Activated naive CD4-positive, alpha-beta T cell treated with anti-CD3 and anti-CD28 coated beads, Interleukin-2, amount 50 U/mL, for 24 hours (primary cell): Measurements from ENCODE around the gene TMEM82.

Experiments used
- H3K27ac Mint-ChIP-seq: one replicate; pipeline ENCODE4 v1.8.0; 2021; ENCODE audit warnings: mild to moderate bottlenecking, mixed read lengths
- H3K27me3 Mint-ChIP-seq: one replicate; pipeline ENCODE4 v1.8.0; 2021; ENCODE audit warnings: mixed read lengths
- H3K36me3 Mint-ChIP-seq: one replicate; pipeline ENCODE4 v1.8.0; 2021; ENCODE audit warnings: mixed read lengths
- H3K4me1 Mint-ChIP-seq: one replicate; pipeline ENCODE4 v1.8.0; 2021; ENCODE audit warnings: mixed read lengths
- H3K4me3 Mint-ChIP-seq: one replicate; pipeline ENCODE4 v1.8.0; 2021; ENCODE audit warnings: mild to moderate bottlenecking, mixed read lengths
- H3K9me3 Mint-ChIP-seq: one replicate; pipeline ENCODE4 v1.8.0; 2021; ENCODE audit warnings: mixed read lengths

The TMEM82 gene

DNA sequence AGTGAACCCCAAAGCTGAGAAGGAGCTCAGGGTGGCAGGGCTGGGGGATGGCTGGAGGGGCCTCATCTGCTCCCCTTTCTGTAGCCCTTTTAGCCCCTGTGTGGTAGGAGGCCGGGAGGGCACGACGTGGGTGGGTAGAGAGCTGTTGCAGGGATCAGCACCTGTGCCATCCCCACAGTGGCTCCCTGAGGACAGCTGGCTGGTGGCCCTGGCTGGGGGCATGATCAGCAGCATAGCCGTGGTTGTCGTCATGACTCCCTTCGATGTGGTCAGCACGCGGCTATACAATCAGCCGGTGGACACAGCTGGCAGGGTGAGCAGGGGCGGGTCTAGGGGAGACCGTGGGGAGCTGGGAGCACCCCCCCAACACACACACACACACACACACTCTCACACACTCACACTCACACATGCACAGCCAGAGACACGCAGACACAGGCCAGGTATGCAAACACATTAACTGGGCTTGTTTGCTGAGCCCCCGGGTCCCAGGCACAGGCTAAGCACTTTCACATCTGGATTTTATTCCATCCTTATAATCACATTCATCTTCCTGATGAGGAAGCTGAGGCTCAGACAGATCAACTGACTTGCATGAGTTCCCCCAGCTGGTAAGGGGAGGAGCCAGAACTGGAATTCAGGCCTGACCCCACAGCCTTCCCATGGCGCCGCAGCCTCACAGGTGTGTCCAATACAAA lies 3.7 kb upstream of the TMEM82 start:
- no peaks in the 10 kb centered on the region for H3K27me3 Mint-ChIP-seq
- H3K9me3 Mint-ChIP-seq: no peaks in the 10 kb centered on the region
- H3K4me1 Mint-ChIP-seq: peaks cover 6% of the 10 kb centered on the region
- no peaks in the 10 kb centered on the region for H3K36me3 Mint-ChIP-seq
- H3K27ac Mint-ChIP-seq: no peak overlapping the region
- H3K4me3 Mint-ChIP-seq: no peak overlapping the region

DNA sequence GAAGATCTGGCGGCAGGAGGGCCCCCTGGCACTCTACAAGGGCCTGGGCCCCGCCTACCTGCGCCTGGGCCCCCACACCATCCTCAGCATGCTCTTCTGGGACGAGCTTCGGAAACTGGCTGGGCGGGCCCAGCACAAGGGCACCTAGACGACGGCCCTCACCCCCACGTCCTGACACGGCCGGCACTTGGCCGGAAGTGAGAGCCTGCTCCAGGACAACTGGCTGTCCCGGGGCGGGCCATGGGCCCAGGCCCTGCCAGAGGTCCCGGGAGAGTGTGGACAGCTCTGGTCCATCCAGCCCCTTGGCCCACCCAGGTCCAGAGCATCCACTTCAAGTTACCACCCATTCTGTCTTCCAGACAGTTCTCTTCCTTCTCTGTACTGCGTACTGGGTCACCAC lies 3.0 kb upstream of the TMEM82 start:
- Mint-ChIP-seq H3K27me3 (no peaks in the 10 kb centered on the region), H3K4me1 (peaks cover 6% of the 10 kb centered on the region), H3K36me3 (no peaks in the 10 kb centered on the region), H3K4me3 (no peak overlapping the region), H3K9me3 (no peaks in the 10 kb centered on the region), H3K27ac (peak overlapping the region; percentile 72)

DNA sequence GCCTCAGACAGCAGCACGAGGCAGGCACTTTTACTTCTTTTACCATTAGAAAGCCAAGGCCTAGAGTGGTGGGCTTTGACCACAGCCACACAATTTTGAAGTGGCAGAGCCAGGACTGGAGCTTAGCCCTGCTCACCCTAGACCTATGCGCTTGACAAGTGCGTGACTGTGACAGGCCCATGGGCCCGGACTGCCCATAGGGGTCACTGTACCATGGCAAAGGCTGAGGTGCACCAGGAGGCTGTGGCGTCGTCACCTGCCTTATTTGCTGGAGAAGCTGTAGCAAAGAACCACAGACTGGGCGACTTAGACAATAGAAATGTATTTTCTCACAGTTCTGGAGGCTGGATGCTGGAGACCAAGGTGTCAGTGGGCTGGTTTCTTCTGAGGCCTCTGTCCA lies 2.6 kb upstream of the TMEM82 start:
- no peaks in the 10 kb centered on the region for H3K9me3 Mint-ChIP-seq

DNA sequence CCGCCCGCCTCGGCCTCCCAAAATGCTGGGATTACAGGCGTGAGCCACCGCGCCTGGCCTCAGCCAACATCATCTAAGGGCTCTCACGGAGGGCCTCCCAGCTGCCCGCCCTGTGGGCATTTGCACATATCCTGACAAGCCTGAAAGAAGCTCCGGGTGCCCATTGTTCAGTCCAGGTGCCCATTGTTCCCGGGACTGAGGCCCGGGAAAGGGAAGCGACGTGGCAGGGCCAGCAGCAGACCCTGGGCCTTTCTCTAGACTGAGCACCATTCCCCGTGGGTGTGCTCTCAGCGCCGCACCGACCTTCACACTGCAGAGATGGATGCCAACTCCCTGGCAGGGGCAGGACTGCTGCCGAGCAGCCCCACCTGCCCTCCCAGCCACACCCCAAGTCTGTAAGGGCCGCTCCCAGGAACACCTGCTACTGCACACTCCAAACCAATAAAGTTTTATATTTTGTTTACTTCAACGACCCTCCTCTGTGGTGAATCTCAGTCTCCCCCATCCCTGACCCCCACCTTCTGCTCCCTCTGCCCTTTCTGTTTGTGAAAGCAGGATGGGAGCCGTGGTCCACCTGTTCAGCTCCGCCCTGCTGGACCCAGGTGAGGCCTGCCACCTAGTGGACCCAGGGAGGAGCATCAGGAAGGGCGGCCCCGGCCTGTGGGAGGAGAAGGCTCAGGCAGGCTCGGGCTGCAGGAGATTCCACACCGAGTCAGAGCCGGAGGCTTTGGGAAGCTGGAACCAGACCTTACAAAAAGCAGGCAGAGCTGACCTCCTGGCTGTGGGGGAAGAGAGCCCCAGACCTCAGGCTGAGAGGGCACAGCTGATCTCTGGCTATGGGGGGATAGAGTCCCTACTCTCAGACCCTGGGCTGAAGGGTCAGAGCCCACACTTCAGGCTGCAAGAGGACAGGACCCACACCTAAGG lies 1.1 kb upstream of the TMEM82 start:
- H3K4me3 Mint-ChIP-seq: no peak overlapping the region
- H3K27ac Mint-ChIP-seq: no peak overlapping the region
- H3K4me1 Mint-ChIP-seq: peaks cover 6% of the 10 kb centered on the region
- H3K9me3 Mint-ChIP-seq: no peaks in the 10 kb centered on the region
- H3K36me3 Mint-ChIP-seq: no peaks in the 10 kb centered on the region
- H3K27me3 Mint-ChIP-seq: no peaks in the 10 kb centered on the region

More for the DNA sequence above, 2.6 kb upstream of the TMEM82 start:
- H3K27me3 Mint-ChIP-seq: no peaks in the 10 kb centered on the region
- peak overlapping the region; percentile 72 for H3K27ac Mint-ChIP-seq
- no peaks in the 10 kb centered on the region for H3K36me3 Mint-ChIP-seq
- H3K4me1 Mint-ChIP-seq: peaks cover 6% of the 10 kb centered on the region
- H3K4me3 Mint-ChIP-seq: no peak overlapping the region

DNA sequence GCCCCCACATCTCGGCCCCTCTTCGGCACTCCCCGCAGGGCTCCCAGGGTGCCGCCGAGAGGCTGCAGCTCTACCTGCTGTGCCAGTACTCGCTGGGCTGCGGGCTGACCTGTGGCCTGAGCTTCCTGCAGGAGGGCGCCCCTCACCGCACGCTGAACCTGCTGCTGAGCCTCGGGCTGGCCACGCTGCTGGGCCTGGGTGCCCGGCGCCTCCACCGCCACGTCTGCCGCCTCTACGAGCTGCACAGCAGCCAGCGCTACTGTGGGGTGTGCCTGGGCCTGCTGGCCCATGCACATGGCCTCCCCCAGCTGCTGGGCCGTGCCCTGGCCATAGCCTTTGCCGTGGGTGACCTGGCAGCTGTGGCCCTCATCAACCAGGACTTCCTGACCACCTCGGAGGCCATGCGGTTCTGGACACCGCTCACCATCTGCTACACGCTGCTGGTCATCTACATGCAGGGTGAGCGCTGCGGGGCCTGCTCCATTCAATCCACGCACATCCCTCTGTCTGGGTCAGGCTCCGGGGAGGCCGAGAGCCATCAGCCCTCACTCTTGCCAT lies 1.9 kb downstream of the TMEM82 start:
- Mint-ChIP-seq H3K27ac (no peak overlapping the region), H3K9me3 (no peaks in the 10 kb centered on the region), H3K36me3 (no peaks in the 10 kb centered on the region), H3K4me3 (no peak overlapping the region), H3K27me3 (no peaks in the 10 kb centered on the region), H3K4me1 (peaks cover 6% of the 10 kb centered on the region)

DNA sequence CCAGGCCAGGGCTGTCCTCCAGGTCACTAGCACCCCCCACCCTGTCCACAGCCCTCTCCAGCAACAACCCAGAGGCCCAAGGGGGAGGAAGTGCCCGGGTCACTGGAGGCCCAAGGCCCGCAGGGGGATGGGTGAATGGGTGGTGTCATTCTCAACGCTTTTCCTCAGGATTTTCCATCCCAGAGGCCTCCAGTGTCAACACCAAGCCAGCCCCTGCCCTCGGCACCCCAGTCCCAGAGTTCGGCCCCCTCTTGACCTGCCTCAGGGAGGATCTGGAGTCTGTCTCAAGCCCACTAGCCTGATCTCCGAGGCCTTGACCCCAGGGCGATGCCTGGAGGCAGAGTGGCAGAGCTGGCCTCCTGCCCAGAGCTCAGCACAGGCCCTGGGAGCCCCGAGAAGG lies 5.1 kb downstream of the TMEM82 start:
- Mint-ChIP-seq H3K36me3 (no peaks in the 10 kb centered on the region), H3K4me1 (no peaks in the 10 kb centered on the region), H3K27me3 (peaks cover 2% of the 10 kb centered on the region), H3K4me3 (no peak overlapping the region), H3K9me3 (no peaks in the 10 kb centered on the region), H3K27ac (no peak overlapping the region)

DNA sequence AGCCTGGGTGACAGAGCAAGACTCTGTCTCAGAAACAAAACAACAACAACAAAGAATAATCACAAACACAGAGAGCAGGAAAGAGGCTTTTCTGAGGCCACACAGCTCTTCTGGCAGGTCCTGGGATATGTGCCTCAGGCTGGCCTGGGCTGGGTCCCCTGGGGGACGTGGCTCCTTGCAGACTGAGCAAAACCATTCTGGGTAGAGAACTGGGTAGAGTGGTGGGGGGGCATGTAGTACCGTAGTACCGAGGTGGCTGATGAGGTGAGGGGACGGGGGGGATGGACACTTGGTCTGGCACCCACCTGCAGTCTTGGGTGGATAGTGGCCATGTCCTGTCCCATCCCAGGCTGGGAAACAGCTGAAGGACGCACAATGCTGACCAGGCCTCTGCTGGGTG lies 6.0 kb downstream of the TMEM82 start:
- Mint-ChIP-seq H3K36me3 (no peaks in the 10 kb centered on the region), H3K4me1 (no peaks in the 10 kb centered on the region), H3K9me3 (no peaks in the 10 kb centered on the region), H3K27ac (no peak overlapping the region), H3K4me3 (no peak overlapping the region), H3K27me3 (peaks cover 2% of the 10 kb centered on the region)

DNA sequence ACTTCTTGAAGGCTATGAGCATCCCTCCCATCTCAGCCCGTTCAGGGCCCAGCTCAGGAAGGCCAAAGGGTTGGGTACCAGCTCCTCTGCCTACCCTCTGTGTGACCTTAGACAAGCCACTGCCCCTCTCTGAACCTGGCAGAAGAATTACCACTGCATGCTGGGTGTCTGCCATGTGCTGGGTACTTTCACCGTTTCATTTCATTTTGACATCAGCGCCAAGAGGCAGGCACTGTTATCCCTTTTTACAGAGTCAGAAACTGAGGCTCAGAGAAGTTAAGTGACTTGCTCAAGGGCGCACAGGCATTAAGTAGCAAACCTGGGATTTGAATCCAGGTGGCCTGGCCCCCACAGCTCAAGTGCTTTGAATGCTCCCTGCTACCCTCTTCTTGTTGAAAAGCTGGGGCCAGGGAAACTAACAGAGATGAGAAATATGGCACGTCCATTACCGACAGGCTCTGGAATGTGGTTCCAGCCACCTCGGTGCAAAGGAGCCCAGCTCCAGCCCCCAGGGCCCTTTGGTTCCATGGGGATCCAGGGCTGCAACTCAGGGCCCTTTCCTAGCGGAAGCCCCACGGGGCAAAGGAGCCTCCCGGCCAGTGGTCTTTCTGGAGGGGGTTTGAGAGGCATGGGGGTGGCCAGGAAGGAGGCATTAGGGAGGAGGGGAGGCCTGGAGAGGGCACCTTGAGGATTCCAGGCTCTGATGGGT lies 6.5 kb downstream of the TMEM82 start:
- Mint-ChIP-seq H3K27ac (no peak overlapping the region), H3K36me3 (no peaks in the 10 kb centered on the region), H3K27me3 (peaks cover 2% of the 10 kb centered on the region), H3K4me3 (no peak overlapping the region), H3K4me1 (no peaks in the 10 kb centered on the region), H3K9me3 (no peaks in the 10 kb centered on the region)

DNA sequence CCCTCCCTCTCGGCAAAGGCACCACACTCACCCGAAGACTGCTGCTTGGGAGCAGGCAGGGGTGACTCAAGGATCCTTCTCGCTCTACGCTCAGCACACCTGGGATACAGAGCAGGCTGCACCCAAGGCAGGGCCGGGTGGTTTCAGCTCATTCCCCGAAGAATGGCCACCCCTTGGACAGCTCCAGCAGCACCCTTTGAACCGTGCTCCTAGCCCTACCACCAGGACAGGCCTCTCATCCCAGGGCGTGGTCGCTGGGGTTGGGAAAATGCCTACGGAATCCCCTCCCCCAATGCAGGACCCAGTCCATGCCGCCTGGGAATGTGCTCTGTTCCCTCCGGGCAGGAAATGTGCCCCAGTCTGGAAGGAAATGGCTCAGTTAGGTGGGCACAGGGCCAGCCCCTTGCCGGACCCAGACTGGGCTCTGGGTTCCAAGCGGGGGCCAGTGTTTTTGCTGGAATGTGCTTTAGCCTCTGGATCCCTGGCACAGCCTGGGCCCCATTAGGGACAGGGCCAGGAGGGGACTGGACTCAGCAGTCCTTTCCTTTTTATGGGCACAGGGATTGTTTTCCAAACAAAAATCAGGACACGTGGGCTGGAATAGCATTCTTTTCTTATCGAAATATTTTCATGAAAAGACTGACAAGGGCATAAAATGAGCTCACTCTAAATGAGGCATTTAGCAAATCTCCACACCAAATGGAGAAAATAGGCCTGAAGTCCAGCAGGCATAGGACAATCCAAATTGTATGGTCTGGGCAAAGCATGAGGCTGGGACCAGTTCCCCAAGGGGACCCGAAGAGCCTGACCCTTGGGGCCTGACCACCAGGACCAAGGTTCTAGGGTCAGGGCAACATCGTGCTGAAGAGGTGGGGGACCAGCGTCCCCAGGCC lies 7.3 kb downstream of the TMEM82 start:
- H3K36me3 Mint-ChIP-seq: no peaks in the 10 kb centered on the region
- no peak overlapping the region for H3K4me3 Mint-ChIP-seq
- H3K9me3 Mint-ChIP-seq: no peaks in the 10 kb centered on the region
- H3K4me1 Mint-ChIP-seq: no peaks in the 10 kb centered on the region
- no peak overlapping the region for H3K27ac Mint-ChIP-seq
- peaks cover 2% of the 10 kb centered on the region for H3K27me3 Mint-ChIP-seq

DNA sequence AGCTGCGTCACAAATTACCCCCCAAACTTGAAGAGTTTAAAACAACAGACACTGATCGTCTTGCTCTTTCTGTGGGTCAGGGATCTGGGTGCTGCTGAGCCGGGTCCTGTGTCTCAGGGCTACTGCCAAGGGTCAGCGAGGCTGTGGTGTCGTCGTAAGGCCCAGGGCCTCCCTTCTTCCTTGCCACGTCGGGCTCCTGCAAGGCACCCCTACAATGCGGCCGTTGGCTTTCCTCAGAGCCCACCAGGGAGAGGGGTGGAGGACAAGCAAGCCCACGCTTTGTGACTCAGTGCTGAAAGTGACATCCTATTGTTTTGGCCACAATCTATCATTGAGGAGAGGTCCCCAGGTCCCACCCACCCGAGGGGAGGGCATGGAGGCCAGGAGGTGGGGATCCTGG lies 8.6 kb downstream of the TMEM82 start:
- H3K4me1 Mint-ChIP-seq: peaks cover 3% of the 10 kb centered on the region

DNA sequence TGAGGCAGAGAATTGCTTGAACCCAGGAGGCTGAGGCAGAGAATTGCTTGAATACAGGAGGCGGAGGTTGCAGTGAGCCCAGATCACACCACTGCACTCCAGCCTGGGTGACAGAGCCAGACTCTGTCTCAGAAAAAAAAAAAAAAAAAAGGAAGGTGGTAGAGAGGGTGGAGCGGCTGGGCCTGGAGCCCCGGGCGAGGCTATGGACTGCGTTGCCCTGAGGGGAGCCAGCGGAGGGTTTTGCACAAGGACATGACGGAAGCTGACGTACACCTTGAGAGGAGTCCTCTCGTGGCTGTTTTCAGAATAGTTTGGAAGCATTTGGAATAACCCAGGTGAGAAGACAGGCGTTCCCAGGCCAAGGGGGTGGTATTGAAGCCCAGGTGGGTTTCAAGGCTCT lies 9.4 kb downstream of the TMEM82 start:
- H3K36me3 Mint-ChIP-seq: no peaks in the 10 kb centered on the region
- peaks cover 9% of the 10 kb centered on the region for H3K4me1 Mint-ChIP-seq
- H3K27ac Mint-ChIP-seq: no peak overlapping the region
- peaks cover 9% of the 10 kb centered on the region for H3K27me3 Mint-ChIP-seq
- H3K4me3 Mint-ChIP-seq: no peak overlapping the region
- H3K9me3 Mint-ChIP-seq: no peaks in the 10 kb centered on the region

More for the DNA sequence above, 8.6 kb downstream of the TMEM82 start:
- Mint-ChIP-seq H3K27me3 (peaks cover 5% of the 10 kb centered on the region), H3K4me3 (no peak overlapping the region), H3K27ac (no peak overlapping the region), H3K9me3 (no peaks in the 10 kb centered on the region), H3K36me3 (no peaks in the 10 kb centered on the region)

DNA sequence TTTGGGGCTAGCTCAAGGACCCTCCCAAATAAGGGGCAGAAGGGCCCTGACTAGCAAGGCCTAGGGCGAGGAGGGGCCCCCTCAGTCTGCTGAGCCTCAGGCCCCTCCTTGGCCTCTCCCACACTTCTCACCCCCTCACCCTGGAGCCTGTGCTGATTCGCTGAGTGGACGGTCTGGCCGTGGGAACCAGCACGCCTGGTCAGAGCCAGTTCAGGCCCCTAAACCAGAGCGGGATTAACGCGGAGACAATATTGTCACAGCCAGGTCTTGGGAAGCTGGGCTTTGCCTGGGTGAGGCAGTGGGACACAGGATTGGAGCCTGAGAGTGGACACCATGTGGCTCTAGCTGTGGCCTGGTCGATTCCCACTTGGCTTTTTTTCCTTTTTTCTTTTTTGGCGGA lies 11.5 kb downstream of the TMEM82 start:
- H3K27ac Mint-ChIP-seq: no peak overlapping the region

DNA sequence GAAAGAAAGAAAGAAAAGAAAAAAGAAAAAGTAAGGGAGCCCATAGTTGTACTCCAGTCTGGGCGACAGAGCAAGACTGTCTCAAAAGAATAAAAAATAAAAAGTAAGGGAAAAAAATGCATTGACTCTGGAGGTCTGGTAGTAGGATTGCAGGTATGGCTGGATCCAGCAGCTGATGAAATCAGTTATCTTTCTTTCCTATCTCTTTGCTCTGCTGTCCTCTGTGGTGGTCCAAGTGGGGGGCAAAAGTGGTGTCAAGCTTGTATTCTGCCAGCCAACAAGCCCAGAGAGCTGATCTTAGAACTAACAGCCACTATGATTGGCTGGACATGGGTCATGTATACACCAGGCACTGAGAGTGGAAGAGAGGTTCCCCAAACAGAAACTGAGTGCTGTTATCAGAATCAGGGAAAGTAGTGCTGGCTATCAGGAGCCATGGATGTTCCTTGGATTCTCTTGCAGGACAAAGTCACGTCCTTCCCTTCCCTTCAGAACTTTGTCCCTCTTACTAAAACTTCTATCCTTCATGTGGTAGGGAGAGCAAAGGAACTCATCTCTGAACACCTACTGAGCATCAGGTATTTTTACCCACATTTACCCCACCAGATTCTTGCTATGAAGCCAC lies 12.8 kb downstream of the TMEM82 start:
- no peaks in the 10 kb centered on the region for H3K36me3 Mint-ChIP-seq
- H3K9me3 Mint-ChIP-seq: no peaks in the 10 kb centered on the region
- no peak overlapping the region for H3K27ac Mint-ChIP-seq
- peaks cover 18% of the 10 kb centered on the region for H3K27me3 Mint-ChIP-seq
- no peak overlapping the region for H3K4me3 Mint-ChIP-seq
- H3K4me1 Mint-ChIP-seq: peaks cover 16% of the 10 kb centered on the region

More for the DNA sequence above, 11.5 kb downstream of the TMEM82 start:
- Mint-ChIP-seq H3K9me3 (no peaks in the 10 kb centered on the region), H3K36me3 (no peaks in the 10 kb centered on the region), H3K27me3 (peaks cover 16% of the 10 kb centered on the region), H3K4me1 (peaks cover 16% of the 10 kb centered on the region), H3K4me3 (no peak overlapping the region)

DNA sequence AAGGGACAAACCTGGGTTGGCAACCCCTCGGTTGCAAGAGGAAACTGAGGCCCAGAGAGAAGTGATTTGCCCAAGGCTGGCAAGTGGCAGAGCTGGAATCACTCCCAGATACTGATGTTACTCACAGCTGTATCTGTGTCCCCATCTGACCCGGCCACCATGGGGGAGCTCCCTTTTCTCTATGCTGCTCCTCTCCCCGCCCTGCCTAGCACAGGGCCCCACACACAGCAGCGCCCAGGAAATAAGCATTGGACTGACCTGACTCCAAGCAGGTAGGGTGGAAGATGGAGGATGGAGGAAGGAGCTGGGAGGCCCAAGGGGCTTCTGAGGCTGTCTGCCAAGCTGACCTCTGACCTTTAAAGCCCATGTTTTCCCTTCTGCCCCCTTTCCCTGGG lies 13.3 kb downstream of the TMEM82 start:
- H3K36me3 Mint-ChIP-seq: no peaks in the 10 kb centered on the region
- no peak overlapping the region for H3K27ac Mint-ChIP-seq
- H3K27me3 Mint-ChIP-seq: peaks cover 18% of the 10 kb centered on the region
- H3K4me3 Mint-ChIP-seq: no peak overlapping the region
- peaks cover 16% of the 10 kb centered on the region for H3K4me1 Mint-ChIP-seq
- H3K9me3 Mint-ChIP-seq: no peaks in the 10 kb centered on the region
